ENCODE results near the gene IKZF3.
"Not testable (repeated sequence)": the region's sequence is repeated elsewhere in the genome, so short reads cannot be mapped to it uniquely, and the experiment has no call there.

IKZF3 gene

DNA sequence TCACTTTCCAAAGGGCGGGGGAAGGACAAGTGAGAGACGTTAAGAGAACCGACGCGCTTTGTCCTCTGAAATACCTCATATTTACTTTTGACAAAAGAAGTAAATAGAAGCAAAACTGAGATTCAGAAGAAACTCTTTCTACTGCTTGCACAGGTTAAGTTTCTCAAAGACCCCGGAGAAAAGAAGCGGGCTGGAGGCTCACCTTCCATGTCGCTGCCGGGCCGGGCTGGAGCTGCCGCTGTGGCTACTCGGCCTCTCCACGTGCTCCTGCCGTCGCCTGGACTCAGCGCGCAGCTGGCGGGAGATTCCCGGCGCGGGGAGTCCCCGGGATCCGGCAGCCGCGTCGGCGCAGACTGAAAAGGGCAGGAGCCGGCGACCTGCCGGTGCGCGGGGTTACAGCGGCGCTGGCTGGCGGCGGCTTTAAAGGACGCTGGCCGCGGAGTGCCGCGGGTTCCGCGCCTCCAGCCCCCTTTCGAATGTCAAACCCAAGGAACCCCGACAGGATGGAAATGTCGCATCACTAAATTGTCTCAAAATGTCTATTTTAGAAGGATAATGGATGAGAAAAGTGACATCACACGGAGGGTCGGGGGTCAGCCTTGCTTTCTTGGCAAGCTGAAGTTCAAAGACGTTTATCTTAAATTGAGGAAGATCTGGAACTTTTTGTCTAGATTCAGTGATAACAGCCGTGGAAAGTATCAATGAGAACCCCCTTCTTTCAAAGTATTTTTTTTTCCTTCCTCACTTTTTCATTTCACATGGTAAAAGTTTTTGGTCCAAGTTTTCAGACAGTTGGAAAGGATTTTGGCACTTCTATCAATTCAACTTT is at the start of gene IKZF3:
Gene IKZF3 (minus strand): TSS at position 395 of the 829 bp plus-strand sequence. CDS start 186 bp downstream, at position 209.
- ATAC-seq, result peak; percentile 70
- peak; percentile 92 for DNase-seq

DNA sequence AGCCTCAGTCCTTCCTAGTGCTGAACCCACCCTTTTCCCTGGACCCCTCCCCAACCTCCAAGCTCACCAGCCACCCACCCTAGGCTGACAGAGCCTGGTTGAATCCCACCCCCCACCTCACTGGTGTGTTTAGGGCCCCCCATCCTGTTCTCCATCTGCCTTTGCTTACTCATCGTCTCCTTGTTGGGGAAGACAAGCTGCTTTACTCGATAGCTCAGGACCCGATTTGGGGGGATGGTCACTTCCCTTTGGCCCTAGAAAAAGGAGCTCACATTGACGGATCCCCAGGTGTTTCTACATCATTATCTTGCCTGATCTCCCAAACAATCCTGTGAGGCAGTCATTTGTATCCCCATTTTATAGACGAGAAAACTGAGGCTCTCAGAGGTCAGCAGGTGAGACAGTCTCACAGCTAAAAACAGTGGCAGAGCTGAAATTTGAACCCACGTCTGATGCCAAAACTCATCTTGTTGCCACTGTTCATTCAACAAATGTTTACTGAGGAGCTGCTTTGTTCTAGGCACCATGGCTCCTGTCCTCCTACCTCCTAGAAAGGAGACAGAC is 44.8 kb upstream of the IKZF3 start:
- DNase-seq, result no peak
- no peak for ATAC-seq

DNA sequence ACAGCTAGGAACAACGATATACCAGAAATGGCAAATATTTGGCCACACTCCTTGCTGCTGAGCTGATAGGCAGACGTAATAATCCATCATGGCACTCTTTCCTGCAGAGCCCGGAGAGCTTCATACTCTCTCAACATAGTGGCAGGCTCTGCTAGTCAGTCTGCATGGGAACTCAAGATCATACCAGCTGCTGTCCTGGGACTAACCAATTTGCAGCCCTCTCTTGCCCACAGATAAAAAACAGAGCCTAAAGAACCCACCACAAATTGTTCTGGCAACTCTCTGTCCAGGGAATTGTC is 40.8 kb upstream of the IKZF3 start:
- DNase-seq (no peak), ATAC-seq (no peak)

DNA sequence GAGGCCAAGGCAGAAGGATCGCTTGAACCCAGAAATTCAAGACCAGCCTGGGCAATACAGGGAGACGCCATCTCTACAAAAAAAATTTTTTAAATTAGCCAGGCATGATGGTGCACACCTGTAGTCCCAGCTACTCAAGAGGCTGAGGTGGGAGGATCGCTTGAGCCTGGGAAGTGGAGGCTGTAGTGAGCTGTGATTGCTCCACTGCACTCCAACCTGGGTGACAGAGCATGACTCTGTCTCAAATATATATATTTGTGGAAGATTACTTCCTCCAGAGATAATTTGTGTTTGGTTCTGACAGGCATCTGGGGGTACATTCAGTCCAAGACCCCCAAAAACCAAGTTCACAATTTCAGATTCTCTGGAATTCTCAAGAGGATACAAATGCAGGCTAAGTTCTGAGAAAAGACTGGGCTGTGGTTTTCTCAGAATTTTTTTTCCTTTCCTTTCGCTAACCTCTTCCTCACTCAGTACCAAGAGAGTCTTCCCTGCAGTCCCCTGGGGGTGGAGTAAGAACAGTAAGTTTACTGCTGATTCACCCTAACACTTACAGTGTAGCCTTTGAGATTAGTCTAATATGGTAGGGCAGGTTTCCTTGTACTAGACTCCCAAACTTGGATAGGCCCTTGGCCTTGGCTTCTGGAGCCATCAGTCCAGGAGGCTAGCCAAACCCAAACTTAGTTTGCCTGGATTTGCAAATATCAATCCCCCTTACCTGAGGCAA is 39.2 kb upstream of the IKZF3 start:
- DNase-seq (no peak), ATAC-seq (peak; percentile 80)

DNA sequence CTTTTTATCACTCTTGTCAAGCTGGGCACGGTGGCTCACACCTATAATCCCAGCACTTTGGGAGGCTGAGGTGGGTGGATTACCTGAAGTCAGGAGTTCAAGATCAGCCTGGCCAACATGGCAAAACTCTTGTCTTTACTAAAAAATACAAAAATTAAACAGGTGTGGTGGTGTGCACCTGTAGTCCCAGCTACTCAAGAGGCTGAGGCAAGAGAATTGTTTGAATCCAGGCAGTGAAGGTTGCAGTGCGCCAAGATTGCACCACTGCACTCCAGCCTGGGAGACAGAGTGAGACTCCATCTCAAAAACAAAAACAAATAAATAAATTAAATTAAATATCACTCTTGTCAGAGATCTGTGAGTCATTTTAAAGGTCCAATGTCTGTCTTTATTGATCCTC is 37.9 kb upstream of the IKZF3 start:
- not testable (repeated sequence) for ATAC-seq, DNase-seq

DNA sequence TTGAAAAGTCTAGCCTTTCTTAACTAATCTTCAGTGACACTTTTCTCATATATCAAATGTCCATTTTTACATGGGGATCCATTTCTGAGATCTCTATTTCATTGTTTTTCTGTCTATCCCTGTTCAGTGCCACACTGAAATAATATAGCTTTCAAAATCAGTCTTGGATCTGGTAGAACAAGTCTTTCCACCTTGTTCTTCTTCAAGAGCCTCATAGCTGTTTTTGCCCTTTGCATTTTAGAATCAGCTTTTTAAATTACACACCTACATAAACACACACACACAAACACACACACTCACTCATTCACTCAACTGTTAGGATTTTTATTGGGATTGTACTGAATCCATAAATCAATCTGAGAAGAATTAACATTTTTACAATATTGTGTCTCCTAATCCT is 35.1 kb upstream of the IKZF3 start:
- DNase-seq (no peak), ATAC-seq (no peak)

DNA sequence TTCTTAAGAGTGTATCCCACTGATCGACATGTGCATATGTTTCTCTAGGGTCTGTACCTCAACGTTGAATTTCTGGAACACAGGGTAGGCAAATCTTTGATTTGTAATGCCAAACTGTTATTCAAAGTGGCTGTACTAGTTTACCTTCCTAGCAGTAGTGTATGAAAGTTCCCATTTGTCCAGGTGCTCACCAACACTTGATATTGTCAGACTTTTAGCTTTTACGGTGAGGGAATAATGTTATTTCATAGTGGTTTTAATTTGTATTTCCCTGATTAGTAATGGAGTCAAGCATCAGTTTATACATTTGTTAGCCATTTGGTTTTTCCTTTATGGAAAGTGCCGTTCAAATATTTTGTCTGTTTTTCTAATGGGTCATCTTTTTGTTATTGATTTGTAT is 34.0 kb upstream of the IKZF3 start:
- DNase-seq (no peak), ATAC-seq (no peak)

DNA sequence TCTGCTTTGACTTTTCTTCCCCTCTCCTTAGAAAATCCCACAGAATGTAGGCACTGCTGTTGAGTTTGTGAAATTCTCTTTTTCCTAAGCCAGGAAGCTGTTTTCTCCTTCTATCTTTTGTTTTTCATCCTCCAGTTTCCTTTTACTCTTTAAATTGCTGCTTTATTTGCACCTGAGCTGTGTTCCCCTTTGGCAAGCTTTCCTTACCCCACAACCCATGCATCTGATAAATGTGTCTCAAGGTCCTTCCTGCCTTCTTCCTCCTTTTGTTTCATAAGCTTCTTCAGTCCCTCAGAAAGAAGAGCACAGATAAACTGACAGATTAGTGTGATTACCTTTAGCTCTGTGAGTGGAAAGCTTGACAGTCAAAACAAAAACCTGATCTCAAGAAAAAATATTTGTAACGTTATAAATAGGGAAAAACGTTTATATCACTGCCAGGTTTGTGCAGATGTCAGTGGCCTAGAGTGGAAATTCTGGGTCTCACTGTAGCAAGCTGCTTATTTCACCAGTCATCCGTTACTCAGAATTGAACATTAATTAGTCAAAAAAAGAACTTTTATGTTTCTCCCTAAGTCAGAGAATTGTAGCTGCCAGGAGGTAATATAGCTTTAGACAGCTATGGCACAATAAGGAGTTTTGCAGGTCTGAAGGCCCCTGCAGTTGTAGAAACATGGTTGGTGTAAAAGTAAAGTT is 30.7 kb upstream of the IKZF3 start:
- ATAC-seq (no peak), DNase-seq (no peak)

DNA sequence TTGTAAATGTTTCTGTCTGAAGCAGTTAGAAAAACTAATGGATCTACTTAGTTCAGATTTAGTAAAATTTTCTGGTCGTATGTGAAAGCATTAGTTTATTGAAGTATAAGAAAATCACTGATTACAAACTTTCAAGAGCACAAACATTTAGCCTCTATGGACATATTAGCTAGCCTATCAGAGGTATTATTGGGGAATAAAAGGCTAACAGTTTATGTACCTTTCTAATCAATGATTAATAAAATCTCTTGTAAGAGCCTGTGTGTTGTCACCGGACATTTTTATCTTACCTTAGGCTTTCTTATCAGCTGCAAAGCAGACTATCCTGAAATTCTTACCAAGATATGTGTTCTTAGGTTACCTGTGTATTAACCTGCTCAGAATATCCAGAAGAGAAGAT is 25.1 kb upstream of the IKZF3 start:
- ATAC-seq, result no peak
- DNase-seq, result no peak

DNA sequence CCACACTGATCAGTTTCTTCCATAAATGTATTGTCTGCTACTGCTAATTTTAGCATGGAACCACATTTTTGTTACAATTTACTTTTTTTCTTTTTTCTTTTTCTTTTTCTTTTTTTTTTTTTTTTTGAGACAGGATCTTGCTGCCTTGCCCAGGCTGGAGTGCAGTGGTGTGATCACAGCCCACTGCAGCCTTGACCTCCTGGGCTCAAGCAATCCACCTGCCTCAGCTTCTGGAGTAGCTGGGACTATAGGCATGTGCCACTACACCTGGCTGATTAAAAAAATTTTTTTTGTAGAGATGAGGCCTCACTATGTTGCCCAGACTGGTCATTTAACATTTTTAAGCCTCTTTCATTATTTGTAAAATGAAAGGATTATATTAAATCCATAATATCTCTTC is 23.0 kb upstream of the IKZF3 start:
- ATAC-seq (no peak), DNase-seq (no peak)

DNA sequence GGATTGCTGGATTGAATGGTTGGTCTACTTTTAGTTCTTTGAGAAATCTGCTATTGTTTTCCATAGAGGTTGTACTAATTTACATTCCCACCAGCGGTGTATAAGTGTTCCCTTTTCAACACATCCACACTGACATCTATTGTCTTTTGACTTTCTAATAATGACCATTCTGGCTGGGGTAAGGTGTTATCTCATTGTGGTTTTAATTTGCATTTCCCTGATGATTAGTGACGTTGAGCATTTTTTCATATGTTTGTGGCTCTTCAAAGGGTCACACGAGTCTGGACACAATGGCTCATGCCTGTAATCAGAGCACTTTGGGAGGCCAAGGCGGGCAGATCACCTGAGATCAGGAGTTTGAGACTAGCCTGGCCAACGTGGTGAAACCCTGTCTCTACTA is 22.0 kb upstream of the IKZF3 start:
- not testable (repeated sequence) for DNase-seq, ATAC-seq

DNA sequence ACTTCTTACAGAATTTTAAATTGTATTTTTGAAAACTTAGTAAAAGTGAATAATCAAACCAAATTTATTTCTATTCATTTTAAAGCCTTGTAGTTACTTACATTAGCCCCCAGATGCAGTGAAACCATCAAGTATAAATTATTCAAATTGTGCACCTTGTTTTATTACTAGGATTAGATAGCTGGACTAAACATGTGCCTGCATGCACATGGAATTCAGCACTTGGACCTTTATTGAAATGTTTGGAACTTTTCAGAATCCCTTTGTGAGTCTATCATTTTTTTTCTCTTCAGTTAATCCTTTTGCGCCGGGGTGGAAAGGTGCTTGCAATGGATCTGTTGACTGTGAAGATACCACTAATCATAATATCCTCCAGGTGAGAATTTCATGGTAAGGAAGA is 8.6 kb upstream of the IKZF3 start:
- ATAC-seq, result no peak
- DNase-seq, result no peak

DNA sequence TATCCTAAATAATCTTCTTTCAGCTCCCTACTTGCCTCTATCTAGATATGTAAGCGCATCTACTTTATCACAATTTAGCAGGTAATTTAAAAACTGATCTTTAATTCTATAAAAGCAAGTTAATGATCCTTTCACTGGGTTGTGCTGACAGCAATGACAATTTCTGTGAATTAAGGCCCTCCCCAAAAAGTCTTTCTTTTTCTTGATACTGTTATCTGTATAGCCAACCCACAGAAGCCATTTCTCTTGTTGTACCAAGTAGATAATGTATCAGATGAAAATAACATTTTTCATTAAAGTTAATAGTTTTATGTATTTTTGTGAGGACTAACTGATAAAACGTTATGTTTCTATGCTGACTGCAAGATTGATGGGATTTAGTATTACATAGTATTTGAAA is 7.7 kb upstream of the IKZF3 start:
- DNase-seq (no peak), ATAC-seq (no peak)

DNA sequence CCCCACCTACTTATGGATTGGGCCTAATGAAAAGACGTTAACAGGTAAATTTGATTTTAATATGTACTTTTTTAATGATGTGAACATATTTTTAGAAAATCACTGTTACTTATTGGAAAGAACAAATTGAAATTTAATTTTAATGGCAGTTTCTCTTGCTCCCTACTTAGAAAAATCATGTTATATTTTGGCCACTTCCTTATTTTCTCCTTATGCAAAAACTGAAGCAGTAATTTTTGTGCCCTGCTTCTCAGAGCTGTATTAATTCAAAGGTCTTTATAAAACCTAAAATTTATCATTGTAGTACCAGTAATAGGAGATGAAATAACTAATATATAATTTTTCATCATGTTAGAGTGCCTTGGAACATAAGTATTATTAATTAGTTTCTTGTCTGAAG is 6.7 kb upstream of the IKZF3 start:
- DNase-seq (no peak), ATAC-seq (no peak)

DNA sequence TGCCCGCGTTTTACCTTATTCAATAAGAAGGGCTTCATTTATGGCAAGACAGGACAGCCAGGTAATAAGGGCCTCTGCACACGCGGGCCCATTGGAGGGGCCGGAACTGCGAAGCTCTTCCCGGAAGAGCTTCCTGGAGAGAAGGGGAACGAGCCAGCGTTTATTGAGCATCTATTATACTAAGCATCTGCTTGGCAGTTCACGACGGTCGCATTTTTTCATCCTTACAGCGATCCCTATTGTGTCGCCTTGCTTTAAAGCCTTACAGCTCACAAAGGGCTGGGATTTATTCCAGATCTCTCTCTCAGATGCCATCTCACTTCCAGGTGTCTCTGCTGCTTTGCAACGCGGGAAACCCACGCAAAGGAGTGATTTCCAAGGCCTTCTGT is 4.4 kb upstream of the IKZF3 start:
- ATAC-seq, result no peak

DNA sequence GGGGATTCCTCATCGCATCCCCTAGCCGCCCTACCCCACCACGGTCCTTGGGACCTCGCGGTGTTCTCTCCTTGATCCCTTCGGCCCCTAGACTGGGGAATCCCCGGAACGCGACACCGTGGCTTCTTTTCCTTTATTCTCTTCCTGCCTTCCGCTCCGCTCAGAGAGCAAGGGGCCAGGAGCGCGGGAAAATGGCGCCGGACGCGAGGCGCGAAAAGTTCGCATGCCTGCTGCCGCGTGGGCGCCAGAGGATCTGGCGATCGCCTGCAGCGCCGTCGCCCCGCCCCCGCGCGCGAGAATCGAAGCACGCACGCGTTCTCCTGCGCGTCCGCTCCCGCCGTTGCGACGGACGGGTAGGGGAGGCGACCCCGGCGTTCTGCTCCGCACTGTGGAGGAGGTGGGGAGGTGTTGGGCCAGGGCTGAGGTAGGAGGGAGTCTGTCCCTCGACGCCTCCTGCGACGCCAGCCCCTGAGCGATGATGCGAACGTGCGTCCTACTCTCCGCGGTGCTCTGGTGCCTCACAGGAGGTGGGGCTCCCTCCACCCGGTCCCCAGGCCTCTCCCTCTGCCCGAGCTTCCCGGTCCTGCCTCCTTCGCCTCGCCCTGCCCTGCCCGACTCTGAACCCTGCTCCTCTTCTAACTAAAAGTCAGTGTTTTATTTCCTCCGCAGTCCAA is 3.9 kb upstream of the IKZF3 start, which contains the start of gene ZPBP2:
Gene ZPBP2 (plus strand): TSS at position 323 of the 674 bp plus-strand sequence. CDS start 153 bp downstream, at position 476.
- DNase-seq, result peak; percentile 57
- ATAC-seq, result no peak

More for the DNA sequence above, 4.4 kb upstream of the IKZF3 start:
- DNase-seq, result no peak

DNA sequence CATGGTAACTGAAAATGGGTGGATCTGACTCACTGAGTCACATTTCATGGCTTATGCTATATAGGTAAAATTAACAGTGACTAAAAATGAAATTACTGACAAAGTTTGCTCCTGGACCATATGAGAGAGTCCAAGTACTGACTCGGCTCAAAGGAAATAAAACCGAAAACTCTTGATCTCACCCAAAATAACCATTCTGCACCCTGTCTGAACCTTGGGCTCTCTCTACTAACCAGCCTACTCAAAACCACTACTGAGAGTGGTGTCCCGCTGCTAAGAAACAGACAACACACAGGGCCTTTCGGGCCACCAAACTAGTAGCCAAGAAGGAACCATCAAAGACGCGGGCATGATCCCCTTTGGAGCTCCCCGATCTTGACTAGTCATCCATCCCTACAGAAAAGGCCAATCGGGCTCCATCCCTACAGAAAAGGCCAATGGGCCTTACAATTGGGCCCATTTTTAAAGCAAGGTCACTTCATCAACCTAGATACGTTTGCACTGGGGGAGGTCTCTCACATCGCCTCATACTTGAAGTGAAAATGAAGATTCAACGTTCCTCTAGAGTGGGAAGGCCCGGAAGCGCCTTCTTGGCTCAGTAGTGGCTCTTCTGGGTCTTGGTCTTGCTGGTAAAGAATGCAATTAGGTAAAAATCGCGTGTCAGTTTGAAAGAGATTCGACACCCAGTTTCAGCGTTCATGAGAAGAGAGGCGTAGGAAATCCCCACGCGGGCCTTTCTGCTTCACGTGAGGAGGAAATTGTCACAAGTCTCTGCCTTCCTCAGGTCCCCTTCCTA is 3.2 kb upstream of the IKZF3 start:
- ATAC-seq, result peak; percentile 83
- peak; percentile 51 for DNase-seq

DNA sequence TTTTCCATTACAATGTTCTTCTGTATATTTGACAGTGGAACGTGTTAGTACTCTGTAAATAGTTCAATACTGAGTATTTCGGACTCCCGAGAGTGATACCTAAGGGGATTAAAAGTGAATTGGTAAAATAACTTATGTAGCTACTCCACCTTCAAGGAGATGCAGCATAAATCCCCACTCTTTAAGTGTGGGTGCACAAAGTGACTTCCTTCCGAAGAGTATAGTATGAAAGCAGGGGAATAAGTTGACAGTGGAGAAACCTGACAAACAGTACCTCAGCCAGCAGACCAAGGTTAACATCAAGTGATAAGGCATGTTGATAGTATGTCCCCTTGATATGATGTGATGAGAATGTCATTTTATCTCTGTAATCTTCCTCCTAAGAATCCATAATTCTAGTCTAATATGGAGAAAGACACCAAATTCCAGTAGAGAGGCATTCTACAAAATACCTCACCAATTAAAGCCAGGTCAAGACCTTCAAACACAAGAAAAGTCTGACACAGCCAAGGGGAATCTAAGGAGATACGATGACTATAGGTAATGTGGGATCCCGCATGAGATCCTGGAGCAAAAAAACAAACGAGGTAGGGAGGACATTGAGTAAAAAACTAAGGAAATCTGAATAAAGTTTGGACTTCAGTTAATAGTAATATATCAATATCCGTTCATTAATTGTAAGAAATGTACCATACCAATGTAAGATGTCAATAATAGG is 2.1 kb upstream of the IKZF3 start:
- DNase-seq (no peak), ATAC-seq (no peak)

DNA sequence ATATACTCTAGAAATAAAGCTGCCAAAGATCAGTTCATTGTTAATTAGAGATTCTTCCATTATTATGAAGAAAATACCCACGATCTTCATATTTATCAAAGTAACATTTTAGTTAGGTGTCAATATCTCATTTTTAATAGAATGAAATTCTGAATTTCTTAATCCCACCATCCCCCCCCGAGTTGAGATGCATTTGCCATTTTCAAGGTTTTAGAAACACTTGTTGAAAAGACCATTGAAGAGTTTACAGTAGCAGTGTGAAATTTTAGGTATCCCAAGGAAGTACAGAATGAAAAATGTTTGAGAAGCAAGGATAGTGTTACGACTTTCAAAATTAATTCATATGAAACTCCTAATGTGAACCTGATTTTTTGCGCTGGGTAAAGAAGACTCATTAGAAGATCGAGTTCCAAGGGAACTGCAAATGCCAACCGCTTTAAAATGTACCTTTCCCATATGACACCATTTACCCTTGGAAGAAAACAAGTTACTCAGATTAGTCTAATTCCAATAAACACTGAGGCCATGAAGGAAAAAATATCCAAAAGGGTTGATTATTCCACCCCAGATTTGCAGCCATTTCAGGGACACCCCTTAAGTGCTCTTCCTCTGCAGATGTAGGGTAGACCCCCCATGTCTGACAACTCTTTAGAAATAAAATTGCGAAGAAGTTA is 731 bp downstream of the IKZF3 start:
- DNase-seq, result no peak
- no peak for ATAC-seq

DNA sequence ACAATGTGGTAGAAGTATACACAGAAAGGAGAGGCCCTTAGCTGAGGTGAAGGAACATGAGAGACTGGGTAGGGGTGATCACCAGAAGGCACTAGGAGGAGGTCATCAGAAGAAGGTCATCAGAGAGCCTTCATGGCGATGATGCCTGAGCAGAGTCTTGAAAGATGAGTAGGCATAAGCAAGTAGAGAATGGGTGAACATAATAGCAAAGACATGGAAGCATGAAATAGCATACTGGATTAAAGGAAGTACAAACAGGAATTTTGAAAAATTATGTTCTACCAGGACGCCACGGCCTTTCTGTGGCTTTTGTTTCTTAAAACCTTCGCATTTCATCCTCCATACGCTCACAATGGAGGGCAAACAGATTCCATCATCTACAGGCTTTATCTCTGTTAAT is 2.9 kb downstream of the IKZF3 start:
- ATAC-seq, result peak; percentile 19
- no peak for DNase-seq
